Activated T-cell treated with anti-CD3 and anti-CD28 coated beads, Interleukin-2, amount 50 U/mL, for 1 hour (primary cell): ENCODE measurements around the gene RAB31.
"Not testable (repeated sequence)": the region's sequence is repeated elsewhere in the genome, so short reads cannot be mapped to it uniquely, and the experiment has no call there.

Experiments used
- DNase-seq: peaks from one replicate; pipeline ENCODE4 v3.0.0-alpha.2; 2020

Gene RAB31

GRCh38 chr18:9869715-9870430 is 161.8 kb downstream of the RAB31 start:
- DNase-seq = no peak

- no peak for DNase-seq
Measured at GRCh38 chr18:9870431-9871008, 162.4 kb downstream of the RAB31 start.

- no peak for DNase-seq
Measured at GRCh38 chr18:9871244-9871746, 163.2 kb downstream of the RAB31 start.

GRCh38 chr18:9872823-9873222 is 164.7 kb downstream of the RAB31 start:
- DNase-seq = no peak

GRCh38 chr18:9874728-9875127 is 166.6 kb downstream of the RAB31 start:
- DNase-seq = no peak

GRCh38 chr18:9876212-9876866 is 168.2 kb downstream of the RAB31 start:
- DNase-seq = no peak

- no peak for DNase-seq
Measured at GRCh38 chr18:9876867-9877654, 169.0 kb downstream of the RAB31 start.

- no peak for DNase-seq
Measured at GRCh38 chr18:9877655-9878014, 169.5 kb downstream of the RAB31 start.

GRCh38 chr18:9878095-9878494 is 170.0 kb downstream of the RAB31 start:
- no peak for DNase-seq

GRCh38 chr18:9878783-9879242 is 170.7 kb downstream of the RAB31 start:
- DNase-seq = no peak

- no peak for DNase-seq
Measured at GRCh38 chr18:9884090-9884489, 176.0 kb downstream of the RAB31 start.

GRCh38 chr18:9884532-9885140 is 176.5 kb downstream of the RAB31 start:
- DNase-seq = no peak

- DNase-seq = no peak
Measured at GRCh38 chr18:9885170-9886004, 177.3 kb downstream of the RAB31 start, which contains the start of gene TXNDC2. Gene TXNDC2 (plus strand): TSS chr18:9885973. CDS start chr18:9886681, 708 bp downstream.

GRCh38 chr18:9886005-9886348 is 177.9 kb downstream of the RAB31 start:
- DNase-seq = no peak

- no peak for DNase-seq
Measured at GRCh38 chr18:9887992-9888391, 179.9 kb downstream of the RAB31 start.

GRCh38 chr18:9890196-9890595 is 182.1 kb downstream of the RAB31 start:
- no peak for DNase-seq

GRCh38 chr18:9890957-9891356 is 182.9 kb downstream of the RAB31 start:
- DNase-seq = no peak

- not testable (repeated sequence) for DNase-seq
Measured at GRCh38 chr18:9891515-9891914, 183.4 kb downstream of the RAB31 start.

GRCh38 chr18:9894454-9895068 is 186.5 kb downstream of the RAB31 start:
- no peak for DNase-seq

- DNase-seq = no peak
Measured at GRCh38 chr18:9897129-9897528, 189.0 kb downstream of the RAB31 start.

GRCh38 chr18:9897787-9898291 is 189.7 kb downstream of the RAB31 start:
- not testable (repeated sequence) for DNase-seq
